ENCODE results near the gene DEDD2. TPM values are rescaled to one million over a fixed set of nuclear protein-coding genes. Genes with fewer than 3 reads are reported as not detected.
"Not testable (repeated sequence)": the region's sequence is repeated elsewhere in the genome, so short reads cannot be mapped to it uniquely, and the experiment has no call there.

Gene DEDD2, protein sequence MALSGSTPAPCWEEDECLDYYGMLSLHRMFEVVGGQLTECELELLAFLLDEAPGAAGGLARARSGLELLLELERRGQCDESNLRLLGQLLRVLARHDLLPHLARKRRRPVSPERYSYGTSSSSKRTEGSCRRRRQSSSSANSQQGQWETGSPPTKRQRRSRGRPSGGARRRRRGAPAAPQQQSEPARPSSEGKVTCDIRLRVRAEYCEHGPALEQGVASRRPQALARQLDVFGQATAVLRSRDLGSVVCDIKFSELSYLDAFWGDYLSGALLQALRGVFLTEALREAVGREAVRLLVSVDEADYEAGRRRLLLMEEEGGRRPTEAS
- 12.8 TPM for polyA plus RNA-seq (2013, experiment 1 of 2; ENCODE audit: insufficient read length)
- 13.8 TPM for polyA plus RNA-seq (2013, experiment 2 of 2; ENCODE audit: insufficient read length)

DNA sequence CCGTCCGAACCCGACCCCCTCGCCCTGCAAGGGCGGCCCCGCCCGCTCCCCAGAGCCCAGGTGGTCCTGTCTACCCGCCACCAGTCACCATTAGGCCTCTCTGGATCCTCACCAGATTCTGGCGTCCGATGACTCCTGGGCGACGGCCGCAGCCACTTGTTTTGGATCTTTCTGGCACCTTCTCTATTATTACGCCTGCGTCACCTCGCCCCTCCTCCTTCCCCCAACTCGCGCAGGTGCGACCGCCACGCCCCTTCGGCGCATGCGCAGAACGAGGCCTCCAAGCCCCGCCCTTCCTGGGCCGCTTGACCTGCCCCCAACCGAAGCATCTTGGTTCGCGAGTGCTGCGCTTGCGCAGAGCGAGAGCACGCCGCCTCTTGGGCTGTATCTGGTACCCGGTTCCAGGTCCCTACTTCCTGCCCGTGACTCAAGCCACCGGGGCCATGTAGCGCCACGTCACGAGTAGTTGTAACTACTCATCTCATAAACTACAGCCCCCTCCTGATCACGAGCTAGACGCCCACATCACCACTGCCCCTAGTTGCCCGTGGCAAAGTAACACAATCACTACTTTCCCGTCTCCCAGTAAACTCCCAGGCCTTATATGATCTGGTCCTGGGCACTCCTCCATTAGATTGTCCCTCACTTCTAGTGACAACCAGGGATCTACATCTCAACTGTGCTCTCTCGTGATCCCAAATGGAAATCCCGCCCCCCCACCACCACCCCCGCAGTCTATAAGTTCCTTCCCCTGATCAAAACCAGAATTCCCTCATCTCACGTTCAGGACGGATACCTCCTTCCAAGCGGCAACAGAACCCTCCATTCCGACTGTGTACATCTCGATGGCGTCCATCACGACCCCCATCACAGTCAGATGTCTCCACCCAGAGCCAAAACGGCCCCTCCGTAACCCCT, at the start of gene DEDD2:
Gene DEDD2 (minus strand): TSS at position 158 of the 918 bp plus-strand sequence. CDS start 670 bp downstream, outside the sequence.
- DNase-seq = peak; percentile 99

DNA sequence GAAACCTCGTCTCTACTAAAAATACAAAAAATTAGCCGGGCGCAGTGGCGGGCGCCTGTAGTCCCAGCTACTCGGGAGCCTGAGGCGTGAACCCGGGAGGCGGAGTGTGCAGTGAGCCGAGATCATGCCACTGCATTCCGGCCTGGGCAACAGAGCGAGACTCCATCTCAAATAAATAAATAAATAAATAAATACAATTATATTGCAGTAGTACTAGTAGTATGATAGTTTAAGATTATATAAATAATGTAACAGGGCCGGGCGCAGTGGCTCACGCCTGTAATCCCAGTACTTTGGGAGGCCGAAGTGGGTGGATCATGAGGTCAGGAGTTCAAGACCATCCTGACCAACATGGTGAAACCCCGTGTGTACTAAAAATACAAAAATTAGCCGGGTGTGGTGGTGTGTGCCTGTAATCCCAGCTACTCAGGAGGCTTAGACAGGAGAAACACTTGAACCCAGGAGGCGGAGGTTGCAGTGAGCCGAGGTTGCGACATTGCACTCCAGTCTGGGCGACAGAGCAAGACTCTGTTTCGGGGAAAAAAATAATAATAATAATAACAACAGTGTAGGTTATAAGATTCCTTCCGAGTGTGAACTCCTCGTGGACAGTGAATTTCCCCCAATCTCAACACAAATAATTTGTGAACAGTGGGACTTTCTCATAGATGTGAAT, 49.6 kb upstream of the DEDD2 start:
- not testable (repeated sequence) for DNase-seq

DNA sequence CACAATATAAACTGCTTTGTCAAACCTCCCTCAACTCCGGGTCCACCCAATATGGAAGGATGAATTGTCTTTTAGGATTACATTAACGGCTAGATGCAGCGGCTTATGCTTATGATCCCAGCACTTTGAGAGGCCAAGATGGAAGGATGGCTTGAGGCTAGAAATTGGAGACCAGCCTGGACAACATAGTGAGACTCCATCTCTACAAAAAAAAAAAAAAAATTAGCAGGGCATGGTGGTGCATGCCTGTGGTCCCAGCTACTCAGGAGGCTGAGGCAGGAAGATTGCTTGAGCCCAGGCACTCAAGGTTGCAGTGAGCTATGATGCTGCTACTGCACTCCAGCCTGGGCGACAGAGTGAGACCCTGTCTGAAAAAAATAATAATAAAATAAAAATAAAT, 48.6 kb upstream of the DEDD2 start:
- DNase-seq = not testable (repeated sequence)

DNA sequence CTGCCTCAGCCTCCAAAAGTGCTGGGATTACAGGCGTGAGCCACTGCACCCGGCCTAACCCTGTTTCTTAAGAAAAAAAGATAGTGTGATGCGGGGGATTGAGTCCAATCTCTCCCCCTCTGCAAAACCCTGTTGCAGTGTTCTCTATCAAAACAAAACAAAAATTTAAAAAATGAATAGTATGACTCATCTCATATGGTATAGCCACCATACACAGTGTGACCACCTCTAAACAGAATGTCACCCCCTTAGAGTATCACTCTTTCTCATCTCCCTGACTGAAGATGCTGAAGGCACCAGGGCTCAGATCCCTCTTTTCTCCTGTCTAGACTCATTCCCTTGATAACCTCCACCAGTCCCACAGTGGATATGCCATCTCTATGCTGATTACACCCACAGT, 44.3 kb upstream of the DEDD2 start:
- DNase-seq = peak; percentile 59

DNA sequence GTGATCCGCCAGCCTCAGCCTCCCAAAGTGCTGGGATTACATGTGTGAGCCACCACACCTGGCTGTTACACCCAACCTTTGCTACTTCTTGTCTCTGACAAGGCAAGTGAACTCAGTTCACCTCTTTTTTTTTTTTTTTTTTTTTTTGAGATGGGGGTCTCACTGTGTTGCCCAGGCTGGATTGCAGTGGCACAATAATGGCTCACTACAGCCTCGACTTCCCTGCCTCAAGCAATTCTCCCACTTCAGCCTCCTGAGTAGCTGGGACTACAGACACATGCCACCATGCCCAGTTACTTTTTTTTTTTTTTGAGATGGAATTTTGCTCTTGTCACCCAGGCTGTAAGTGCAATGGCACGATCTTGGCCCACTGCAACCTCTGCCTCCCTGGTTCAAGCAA, 40.4 kb upstream of the DEDD2 start:
- DNase-seq = not testable (repeated sequence)

DNA sequence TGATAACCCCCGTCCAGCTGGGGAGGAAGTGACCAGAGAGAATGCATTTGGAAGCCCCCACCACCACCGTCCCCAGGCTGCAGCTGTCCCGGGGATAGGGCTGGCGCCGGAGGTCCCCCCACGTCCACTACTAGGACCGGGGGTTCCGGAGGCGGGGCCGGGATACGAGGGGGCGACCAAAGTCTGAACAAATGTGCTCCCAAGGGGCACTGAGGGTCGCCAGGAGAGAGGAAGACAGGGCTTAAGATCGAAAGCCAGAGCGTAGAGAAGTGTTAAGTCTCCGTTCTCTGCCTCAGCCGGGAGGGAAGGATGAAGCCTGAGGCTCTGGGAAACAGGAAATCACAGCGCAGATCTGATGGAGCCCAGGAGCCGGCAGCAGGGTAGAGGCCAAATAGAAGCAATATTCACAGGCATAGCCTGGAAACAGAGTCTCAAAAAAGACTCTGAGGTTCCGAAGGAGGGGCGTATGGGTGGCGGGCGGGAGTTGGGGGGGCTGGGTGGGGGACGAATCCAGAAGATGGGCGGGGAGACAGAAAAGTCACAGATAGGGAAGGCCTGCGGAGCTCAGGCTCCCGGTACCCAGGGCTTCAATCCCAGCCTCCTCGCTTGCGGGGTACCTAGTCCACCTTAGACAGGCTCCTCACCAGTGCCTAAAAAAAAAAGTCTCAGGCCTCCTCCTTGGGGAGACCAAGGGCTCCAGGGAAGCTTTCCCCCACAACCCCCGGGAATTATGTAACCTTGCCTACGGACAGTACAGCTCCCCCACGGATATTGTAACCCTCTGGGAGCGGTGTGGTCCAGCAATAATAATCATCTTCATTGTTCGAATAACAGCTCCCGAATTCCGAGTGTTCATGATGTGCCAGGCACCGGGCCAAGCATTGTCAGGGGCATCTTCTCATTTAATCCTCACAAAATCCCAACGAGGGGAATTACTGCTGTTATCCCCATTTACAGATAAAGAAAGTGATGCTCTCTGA, 38.6 kb upstream of the DEDD2 start:
- peak; percentile 80 for DNase-seq

DNA sequence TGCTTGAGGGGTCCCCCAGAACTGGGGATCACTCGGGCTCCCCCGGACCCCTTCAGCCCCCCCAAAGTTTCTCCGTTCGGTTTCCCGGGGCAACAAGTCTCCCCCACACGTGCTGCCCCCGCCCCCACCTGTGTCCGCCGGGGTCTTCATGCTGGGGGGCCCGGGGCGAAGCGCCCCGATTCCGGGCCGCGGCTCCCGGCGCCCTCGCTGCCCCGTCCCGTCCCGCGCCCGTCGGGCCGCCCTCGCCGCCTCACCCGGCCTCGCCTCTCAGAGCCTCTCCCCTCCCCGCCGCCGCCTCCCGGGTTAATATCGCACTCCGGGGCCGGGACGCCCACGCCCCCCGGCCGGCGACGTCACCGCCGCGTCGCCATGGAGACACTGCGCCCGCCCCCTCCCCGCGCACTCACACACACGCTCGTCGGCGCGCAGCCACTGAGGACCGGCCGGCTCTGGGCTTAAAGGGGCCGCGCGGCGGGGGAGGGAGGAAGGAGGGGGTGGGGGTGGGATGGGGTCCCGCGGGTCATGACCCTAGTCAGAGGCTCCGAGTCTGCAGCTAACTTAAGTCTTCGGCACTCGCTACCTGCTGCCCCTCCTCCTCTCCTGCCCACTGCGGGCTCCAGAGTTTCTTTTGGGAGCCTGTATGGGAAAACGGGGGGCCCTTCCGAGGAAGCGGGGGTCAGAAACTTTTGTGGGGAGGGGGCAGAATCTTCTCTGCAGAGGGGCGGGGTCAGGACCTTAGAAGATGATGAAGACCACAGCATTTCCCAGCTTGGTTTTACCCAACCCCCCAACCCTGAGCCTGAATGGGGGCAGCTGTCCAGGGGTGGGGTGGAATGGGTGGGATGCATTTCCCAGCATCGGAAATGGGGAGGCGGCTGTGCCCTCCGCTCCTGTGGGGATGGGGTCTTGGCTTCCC, 37.6 kb upstream of the DEDD2 start, which contains the start of gene ERF:
Gene ERF (minus strand): TSS at position 279 of the 916 bp plus-strand sequence. CDS start 129 bp downstream, at position 150.
- DNase-seq = peak; percentile 92

DNA sequence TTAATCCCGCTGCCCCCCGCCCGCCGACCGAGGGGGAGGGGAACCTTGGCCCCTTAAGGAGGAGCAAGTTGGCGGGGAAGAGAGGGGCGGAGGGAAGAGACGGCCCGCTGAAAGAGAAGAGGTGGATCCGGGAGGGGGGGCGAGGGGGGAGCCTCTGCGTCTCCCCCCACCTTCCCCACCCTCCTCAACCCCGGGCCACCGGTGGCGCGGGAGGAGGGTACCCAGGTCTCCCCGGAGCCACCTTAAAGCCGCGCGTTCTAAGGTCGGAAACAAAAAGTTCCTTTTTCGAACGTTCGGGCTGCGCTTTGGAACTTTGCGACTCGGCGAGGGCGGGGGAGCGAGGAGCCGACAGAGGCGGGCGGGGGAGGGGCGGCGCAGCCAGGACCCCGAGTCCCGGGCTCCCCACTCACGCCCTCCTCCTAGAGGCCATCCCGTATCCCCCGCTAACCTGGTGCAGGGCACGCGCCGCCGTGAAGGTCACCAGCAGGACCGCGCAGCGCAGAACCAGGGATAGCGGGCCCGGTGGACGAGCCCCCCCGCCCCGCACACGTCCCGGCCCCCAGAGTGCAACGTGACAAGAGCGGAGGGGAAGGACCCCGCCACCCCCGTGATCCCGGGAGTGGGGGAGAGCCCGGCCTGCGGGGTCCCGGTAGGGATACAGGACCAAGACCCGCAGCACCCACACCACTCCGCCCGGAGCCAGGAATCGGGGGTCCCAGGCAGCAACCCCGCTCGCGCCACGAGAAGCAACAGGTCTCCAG, 36.8 kb upstream of the DEDD2 start:
- DNase-seq = peak; percentile 69

DNA sequence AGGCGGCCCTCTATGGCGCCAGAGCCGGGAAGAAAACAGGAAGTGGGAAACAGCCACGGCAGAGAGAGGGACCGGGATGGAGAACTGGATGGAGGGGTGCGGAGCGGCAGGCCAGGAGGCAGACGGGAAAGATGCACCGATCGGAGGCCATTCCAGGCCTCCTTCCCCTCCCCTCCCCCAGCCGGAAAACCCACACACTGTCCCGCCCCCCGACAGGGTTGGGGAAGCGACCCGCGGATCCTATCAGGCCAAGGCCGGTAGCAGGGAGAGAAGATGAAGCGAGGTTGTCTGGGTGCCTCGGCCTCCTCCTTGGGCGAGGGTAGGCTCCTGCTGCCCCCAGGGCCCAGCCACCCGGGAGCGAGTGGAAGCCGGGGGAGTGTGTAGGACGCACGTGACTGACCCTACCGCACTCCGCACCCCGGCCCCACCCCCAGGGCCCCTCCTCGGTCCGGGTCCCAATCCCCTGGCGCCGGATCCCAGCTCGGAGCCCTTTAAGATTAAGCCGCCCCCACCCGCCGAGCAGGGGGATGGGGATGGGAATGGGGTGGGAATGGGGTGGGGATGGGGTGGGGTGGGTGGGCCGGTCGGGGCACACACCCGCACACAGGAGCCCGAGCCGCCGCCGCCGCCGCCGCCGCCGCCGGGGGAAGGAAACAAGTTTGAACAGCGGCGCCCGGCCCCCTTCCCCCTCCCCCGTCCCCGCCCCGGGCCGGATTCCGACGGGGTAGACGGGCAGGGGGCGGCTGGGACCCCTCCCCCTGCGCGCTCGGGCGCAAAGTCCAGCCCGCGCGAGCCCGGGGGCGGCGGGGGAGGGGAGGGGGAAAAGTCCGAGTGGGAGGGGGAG, 36.0 kb upstream of the DEDD2 start:
- DNase-seq = peak; percentile 64

DNA sequence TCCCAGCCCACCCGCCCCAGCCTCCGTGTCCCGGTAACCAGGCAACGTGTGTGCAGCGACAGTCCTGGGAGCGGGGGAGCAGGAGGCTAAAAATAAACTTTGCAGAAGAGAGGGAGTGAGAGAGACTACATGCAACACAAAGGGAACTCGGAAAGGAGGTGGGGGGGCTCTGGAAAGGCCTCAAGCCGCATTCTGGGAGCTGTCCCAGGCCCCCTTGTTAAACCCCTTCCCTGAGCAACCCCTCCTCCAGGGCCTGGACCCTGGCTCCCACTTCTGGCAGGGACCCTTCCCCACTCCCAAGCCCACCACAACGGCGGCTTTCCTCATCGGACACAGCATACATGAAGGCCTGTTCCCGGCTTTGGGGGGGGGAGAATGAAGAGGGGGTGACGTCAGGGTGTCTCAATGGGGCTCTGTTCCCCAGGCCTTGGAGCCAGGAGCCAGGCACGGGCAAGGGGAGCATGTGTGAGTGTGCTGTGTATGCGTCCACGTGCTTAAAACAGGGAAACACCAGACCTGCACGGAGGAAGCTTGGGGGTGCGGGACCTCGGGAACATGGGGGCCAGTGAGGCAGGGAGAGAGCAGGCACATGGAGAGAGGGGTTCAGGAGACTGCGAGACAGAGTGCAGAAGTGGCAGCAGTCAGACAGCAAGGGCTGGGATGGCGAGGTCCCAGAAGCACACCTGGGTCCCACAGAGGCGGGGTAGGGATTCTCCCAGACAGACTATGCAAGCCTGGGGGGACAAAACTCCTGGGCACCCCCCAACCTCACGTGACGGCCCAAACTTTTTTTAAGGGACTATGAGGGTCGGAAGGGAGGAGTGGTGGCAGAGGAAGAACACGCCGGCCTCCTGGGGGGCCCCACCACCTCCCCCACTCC, 35.1 kb upstream of the DEDD2 start:
- peak; percentile 47 for DNase-seq

DNA sequence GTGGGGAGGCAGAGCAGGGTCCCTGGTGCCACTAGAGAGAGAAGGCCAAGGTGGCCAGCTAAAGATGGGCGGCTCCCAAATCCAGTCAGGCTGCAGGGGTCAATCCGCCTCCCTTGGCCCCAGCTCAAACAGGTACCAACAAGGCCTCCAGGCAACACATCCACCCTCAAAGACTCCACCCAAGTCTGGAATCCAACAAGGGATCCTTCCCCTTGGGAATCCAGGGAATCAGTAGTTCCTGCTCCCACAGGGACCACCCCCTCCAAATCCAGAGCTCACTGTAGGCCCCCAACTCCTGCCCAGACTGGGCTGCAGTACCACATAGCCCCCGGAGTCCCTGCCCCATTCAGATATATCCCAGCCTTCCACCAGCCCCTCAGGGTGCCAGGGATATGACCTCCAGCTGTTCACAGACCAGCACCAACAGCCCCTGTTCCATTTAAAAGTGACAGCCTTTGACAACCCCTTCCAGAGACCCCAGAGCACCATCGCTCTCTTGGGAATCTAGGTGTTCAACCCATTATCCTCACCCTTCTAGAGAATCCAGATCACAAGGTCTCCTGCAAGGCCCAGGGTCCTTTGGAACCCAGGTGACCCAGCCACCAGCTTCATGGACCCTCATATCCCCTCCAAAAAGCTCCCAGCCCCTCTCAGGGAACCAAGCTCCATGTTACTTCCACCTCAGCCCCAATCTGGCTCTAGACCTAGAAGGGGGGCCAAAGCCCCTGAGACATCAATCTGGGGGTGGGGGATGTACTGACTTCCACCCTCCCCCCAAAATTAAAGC, 34.3 kb upstream of the DEDD2 start:
- DNase-seq = no peak

DNA sequence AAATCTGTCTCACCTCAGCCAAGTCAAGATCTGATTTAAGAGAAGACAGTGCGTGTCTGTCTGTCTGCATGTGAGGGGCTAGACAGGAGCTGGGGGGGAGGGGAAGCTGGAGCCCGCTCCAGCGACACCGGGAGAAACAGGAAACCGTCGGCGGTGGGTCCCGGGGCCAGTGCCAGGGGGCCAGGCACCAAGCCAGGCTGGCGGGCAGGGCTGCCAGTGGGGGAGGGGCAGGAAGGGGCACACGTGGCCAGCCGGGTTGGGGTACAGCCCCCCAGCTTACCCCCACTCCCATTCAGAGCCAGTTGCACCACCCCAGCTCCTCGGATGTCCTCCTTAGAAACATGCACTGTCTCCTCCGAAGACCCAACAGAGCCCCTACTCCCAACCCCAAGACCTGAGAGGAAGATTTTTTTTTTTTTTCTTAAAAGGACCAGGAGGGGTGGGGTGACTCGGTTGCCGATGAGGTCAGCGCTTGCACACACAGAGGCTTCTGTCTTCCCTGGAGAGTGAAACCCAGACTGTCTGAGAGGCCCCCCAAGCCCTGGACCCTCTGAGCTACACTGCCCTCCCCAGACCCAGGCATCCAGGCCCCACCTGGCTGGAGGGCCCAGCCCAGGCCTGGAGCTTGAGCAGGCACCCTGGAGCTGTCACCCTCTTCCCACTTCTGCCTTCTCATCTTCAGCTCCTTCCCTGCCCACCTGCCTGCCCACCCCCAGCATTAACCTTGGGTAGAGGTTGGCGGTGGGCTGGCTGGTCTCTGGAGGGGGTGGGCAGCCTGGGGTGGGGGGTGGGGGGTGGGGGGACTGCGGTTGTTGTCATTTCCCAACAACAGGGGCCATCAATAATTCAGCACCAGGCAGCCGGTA, 33.4 kb upstream of the DEDD2 start:
- DNase-seq = peak; percentile 52

DNA sequence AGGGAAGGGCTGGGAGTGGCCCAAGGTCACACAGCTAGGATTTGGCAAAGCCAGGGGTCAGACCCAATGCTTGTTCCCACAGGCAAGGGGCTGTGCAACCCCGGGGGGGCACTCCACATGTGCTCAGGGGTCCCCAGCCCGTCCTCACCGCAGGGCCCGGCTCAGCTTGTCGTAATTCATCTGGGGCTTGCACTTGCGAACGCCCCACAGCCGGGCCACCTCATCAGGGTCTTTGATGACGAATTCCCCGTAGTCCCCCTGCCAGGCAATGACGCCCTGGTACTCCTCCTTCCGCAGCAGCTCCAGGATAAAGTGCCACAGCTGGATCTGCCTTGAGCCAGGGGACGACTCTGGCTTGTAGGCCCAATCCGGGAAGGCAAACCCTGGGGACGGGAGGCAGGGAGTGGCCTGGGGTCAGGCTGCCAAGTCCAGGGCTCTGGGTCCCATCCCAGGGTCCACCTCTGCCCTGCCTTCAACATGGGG, 32.7 kb upstream of the DEDD2 start:
- DNase-seq = no peak

DNA sequence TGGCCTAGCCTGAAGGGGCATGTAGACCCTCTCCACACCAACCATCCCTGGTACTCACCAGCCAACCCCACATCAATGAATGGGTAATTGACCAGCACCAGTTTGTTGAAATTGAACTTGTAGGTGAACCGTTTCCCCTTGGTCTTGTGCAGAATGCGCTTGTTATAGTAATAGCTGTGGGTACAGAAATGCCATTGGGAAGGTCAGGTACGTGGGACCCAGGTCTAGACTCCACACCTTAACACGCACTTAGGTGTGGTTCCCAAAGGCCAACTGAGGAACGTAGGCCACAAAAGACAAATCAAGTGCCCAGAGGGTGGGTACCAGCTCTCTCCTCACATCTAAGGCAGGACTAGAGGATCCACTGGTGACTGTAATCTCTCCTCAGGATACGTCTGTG, 32.3 kb upstream of the DEDD2 start:
- no peak for DNase-seq

DNA sequence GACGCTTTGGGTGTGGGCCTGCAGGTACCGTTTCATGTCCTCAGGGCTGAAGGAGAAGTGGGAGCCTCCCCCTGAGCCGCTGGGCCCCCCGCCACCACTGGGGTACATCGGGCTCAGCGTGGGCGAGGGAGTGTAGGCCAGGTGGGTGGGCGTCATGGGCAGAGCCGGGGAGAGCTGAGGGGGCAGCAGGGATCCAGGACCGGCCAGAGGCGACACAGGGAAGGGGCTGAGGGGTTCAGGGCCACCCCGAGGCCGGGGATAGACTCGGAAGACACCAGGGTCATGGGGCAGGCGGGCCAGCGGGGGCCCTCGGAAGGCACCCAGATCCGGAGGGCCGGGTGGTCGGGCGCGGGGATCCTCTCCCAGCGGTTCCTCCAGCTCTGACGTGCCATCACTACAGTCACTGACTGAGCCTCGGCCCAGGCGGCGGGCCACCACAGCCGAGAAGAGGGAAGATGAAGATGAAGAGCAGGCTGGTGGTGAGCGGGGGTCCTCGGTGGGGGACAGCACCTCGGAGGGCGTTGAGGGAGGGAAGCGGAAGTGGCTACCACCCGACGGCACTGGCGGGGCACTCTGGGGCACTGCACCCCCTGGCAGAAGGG, 31.8 kb upstream of the DEDD2 start:
- no peak for DNase-seq

Data from fibroblast of skin of scalp (primary cell).